OCI-LY7 (cell line): ENCODE results near the gene MAP4K5.

Source experiments
- CTCF ChIP-seq: fragments of 200-600 bp; sonication (generic); conservative IDR thresholded peaks from 2 replicates; pipeline ENCODE4 v1.5.1; 2014; ENCODE audit warnings: mild to moderate bottlenecking, antibody characterized with exemption, low read length, moderate library complexity, mixed read lengths
- EZH2phosphoT487 ChIP-seq: fragments of 200-600 bp; sonication (generic); IDR thresholded peaks from 2 replicates; pipeline ENCODE4 v1.6.1; 2018; ENCODE audit warnings: low read depth, borderline replicate concordance, mild to moderate bottlenecking, mixed run types, antibody characterized with exemption, low read length, moderate library complexity, mixed read lengths

DNA sequence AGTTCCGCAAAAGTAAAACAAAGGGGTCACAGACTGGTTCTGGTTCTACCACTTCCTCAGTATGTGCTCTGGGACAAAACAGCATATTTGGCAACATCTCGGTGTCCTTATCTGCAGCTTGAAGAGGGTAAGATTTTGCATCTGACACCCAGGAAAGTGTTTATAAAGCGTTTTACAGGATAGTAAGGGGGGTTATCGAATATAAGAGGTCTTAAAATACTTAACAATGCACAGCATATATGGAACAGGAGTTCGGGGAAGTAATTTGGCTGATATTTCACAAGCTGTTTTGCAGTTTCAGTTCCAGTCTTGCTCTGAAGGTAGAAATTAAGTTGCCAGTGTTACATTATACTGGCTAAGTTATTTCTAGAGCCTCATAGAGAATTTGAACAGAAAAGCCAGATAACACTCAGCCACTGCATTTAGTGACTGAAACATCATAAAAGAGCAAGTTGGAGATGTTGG, 904 bp upstream of the MAP4K5 start:
- no peak for TF ChIP-seq CTCF
- TF ChIP-seq EZH2phosphoT487: no peak
